GM12891 (cell line): Measurements from ENCODE around the gene MXD3.

ENCODE experiments used
- DNase-seq: peaks from one replicate; pipeline ENCODE4 v3.0.0; 2011; ENCODE audit warnings: low spot score; ENCODE audit not compliant: insufficient read length
- FAIRE-seq: peaks from 2 replicates; lab custom pipeline; 2011; peaks lifted over from hg19 to GRCh38; lab: Jason Lieb, UNC
- PAX5 ChIP-seq: IDR thresholded peaks from 2 replicates; pipeline ENCODE4 v1.6.1; 2011; ENCODE audit warnings: low read length, moderate library complexity, mild to moderate bottlenecking; ENCODE audit not compliant: insufficient read depth, severe bottlenecking
- POLR2A ChIP-seq: IDR thresholded peaks from 2 replicates; pipeline ENCODE4 v1.6.1; 2011; ENCODE audit warnings: low read depth, low read length, control low read depth
- POLR2AphosphoS5 ChIP-seq: IDR thresholded peaks from 2 replicates; pipeline ENCODE4 v1.6.1; 2011; ENCODE audit warnings: low read depth, low read length, control low read depth
- POU2F2 ChIP-seq: IDR thresholded peaks from 2 replicates; pipeline ENCODE4 v1.6.1; 2011; ENCODE audit warnings: low read depth, mild to moderate bottlenecking, control low read depth, low read length, moderate library complexity
- SPI1 ChIP-seq: IDR thresholded peaks from 2 replicates; pipeline ENCODE4 v1.6.1; 2011; ENCODE audit warnings: low read depth, low read length, control low read depth
- TAF1 ChIP-seq: IDR thresholded peaks from 2 replicates; pipeline ENCODE4 v1.6.1; 2011; ENCODE audit warnings: low read depth, low read length, control low read depth

Gene MXD3

DNA sequence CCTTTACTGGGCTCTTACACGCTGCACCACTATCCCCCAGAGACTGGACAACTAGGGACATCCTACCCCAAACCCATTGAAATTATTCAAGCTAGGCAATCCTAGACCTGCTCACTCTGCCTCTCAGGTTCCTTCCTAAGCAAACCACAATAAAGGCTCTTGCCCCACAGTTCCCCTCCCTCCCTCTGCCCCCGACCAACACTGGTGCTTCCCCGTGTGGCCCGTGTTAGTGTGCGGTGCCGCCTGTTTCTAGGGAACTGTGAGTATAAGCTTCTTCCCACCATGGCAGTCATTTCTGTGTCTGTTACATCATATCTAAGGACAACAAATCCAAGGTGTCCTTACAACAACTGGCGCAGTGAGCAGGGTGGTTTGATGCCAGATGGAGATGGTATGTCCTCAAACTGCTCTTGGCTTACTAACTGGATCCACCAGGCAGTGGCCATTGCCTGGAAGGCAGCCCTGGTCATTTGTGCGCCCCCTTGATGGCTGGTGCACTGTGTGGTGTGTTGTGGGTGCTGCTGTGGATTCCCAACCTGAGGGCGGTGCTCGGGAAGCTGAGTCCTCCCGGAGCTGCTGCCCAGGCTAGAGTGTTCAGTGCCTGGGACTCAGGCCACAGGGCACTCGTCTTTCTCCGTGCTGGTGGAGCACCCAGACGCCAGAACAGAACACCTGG is 8.4 kb upstream of the MXD3 start:
- FAIRE-seq (peak; percentile 62), DNase-seq (no peak)
- TF ChIP-seq PAX5, result no peak
- no peak for TF ChIP-seq POU2F2
- TF ChIP-seq POLR2AphosphoS5, result no peak
- no peak for TF ChIP-seq TAF1
- no peak for TF ChIP-seq POLR2A
- no peak for TF ChIP-seq SPI1

DNA sequence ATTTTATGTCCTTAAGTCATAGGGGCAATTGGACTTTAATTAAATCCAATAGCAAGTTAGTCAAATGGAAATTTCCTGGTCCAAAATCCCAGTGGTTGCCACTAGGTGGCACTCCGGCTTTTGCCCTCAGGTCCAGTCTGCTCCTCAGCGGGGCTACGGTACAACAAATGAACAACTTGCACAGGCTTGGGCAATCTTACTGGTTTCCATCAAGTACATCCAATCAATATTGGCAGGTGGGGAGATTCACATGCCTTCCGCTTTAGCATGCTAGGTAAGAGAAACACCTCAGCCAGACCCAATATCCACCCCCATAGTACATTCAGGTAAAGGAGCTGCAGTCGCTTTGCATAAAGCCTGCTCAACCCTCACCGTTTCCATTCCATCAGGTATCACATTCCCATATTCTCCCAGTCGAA is 6.3 kb upstream of the MXD3 start:
- no peak for DNase-seq
- FAIRE-seq, result peak; percentile 91
- TF ChIP-seq TAF1 (no peak), POU2F2 (no peak), POLR2A (no peak), PAX5 (no peak), SPI1 (no peak), POLR2AphosphoS5 (no peak)

DNA sequence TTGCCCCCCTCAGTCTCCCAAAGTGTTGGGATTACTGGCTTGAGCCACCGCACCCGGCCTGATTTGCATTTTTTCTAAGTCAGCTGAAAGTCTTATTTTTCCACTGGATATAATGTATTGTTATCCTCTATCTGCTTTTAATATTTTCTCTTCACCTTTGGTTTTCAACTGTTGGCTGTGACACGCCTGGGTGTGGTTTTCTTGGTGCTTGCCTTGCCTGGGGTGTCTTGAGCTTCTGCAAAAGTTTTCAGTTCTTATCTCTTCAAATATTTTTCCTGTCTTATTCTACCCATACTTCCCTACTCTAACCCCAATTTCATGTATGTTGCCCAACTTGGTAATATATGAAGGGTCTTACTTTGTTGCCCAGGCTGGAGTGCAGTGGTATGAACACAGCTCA is 4.3 kb upstream of the MXD3 start:
- TF ChIP-seq POLR2A, result no peak
- no peak for TF ChIP-seq TAF1
- no peak for TF ChIP-seq SPI1
- no peak for TF ChIP-seq POLR2AphosphoS5
- no peak for TF ChIP-seq POU2F2
- TF ChIP-seq PAX5, result no peak
- no peak for FAIRE-seq
- DNase-seq, result no peak

DNA sequence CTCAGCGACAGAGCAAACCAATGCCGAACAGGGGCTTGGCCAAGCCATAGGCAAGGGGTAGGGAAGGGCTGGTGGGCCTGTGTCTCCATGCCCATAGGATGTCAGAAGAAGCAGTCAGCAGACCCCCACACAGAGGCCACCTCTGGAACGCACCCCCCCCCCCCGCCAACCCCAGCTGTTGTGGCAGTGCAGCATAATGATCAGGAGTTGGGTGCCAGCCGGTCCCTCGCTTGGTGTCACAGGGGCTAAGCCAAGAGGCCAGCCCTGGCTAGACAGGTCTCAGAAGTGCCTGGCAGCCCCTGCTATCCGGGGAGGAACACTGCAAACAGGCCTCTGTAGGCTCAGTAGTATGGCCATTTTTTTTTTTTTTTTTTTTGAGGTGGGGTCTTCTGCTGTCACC is 3.7 kb upstream of the MXD3 start:
- DNase-seq, result no peak
- TF ChIP-seq TAF1, result no peak
- TF ChIP-seq POLR2A, result no peak
- no peak for TF ChIP-seq PAX5
- TF ChIP-seq POLR2AphosphoS5, result no peak
- no peak for TF ChIP-seq SPI1
- TF ChIP-seq POU2F2, result no peak
- no peak for FAIRE-seq

DNA sequence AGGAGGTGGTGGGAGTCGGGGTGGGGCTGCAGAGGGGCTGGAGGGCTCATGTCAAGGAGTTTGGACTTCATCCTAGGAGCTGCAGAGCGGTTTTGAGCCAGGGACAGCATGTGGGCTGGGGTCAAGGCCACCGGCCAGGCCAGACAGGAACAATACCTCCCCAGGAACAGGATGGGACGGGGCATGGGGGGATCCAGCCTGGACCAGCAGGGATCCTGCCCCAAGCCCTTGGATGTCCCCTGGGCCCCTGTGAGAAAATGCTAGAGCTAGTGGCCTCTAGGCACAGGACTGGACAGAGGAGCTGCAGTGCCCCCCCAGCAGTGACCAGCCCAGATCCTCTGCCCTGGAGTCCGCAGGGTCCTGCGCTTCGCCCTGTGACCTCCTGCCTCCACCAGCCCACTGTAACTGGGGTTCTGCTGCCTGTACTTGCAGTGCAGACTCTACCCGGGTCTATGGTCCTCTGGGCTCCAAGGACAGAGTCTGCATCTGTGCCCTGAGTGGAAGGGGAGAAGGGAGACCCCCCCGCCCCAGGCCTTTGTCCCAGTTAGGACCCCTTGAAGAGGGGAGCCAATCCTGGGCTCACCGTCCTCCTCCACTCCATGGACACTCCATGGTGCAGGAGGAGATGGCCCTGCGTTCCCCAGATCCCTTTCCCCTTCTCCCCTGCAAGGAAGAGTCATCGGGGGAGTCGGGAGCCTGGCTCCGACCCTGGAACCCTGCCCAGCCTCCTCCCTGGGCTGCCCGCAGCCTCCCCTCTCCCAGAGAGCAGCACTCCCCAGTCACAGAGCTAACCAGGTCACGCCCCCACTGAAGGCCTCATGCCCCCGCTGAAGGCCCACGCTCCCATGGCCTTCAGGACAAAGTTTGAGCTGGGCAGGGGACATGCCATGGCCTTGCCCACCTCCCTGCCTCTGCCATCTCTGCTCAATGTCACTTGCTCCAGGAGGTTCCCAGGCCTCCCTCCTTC is 3.0 kb upstream of the MXD3 start:
- TF ChIP-seq TAF1 (no peak), POLR2A (no peak), POU2F2 (no peak), PAX5 (no peak), SPI1 (no peak), POLR2AphosphoS5 (no peak)
- FAIRE-seq (no peak), DNase-seq (no peak)

DNA sequence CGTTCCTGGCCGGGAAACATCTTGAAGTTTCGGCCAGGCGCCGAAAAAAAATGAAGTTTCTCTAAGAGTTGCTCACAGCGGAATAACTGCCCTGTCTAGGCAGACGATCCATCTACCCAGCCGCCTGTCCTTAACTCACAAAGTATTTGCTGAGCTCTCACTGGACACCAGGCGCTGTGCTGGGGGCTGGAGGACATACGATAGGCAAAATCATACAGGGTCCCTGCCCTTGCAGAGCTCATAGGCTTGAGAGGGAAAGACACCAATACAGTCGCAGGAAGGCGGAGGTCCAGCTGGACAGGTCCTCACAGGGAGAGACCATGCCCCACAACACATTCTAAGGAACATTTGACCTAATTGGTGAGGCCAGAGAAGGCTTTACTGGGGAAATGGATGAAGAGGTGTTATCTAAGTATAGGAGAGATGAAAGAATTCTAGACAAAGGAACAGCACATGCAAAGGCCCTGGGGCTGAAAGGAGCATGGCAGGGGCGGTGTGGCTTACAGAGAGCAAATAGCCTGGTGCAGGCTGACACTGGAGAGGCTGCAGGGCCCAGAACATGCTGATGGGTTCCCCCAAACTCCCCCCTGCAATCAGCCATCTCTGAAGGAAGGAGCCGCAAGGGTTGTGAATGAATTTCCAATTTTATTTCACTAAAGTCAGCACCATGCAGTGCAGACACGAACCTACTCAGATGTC is 2.0 kb upstream of the MXD3 start:
- DNase-seq, result no peak
- TF ChIP-seq POLR2AphosphoS5, result no peak
- TF ChIP-seq POLR2A, result no peak
- TF ChIP-seq SPI1, result no peak
- FAIRE-seq, result no peak

DNA sequence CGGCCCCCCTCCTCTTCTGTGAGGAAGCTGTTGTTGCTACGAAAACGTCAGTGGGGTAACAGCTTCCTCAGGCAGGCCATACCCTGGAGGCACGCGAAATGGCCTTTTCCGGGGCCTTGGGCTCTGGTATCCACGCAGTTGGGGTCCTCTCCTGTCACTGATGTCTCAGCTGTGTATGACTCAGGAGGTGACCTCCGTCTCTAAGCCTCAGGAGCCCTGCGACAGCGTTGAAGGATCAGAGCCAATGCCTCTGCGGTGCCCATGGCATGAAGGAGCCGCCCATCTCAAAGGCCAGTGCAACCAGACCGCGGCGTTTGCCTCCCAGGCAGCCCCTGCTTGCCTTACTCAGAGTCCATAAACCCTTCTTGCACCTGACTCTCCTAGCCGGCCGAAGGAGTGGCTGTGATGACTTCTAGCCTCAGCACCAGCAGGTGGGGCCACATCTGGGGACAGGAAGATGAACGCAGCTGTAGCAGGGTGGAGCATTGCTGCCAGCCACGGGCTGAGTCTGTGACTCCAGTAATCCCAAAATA is 1.0 kb upstream of the MXD3 start:
- peak; percentile 95 for FAIRE-seq
- TF ChIP-seq SPI1 (no peak), TAF1 (no peak), POU2F2 (no peak), POLR2A (no peak), PAX5 (no peak), POLR2AphosphoS5 (no peak)
- DNase-seq, result no peak

DNA sequence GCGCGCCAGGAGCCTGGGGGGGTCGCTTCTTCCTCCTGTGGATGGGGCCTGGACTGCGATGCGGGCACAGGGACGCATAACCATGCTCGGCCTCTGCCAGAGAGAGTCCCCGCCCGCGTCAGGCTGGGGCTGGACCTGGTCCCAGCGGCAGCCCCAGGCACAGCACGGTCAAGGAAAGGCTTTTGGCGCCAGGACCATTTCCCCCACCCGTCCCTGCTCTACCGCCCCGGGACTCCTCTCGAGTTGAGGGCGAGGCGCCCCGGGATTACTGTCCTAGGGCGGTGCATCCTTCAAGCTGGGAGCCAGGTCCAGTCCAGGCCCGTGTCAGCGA is 341 bp downstream of the MXD3 start:
- FAIRE-seq (peak; percentile 26), DNase-seq (no peak)
- TF ChIP-seq PAX5, result no peak
- no peak for TF ChIP-seq POLR2AphosphoS5
- no peak for TF ChIP-seq POU2F2
- no peak for TF ChIP-seq TAF1
- no peak for TF ChIP-seq SPI1
- TF ChIP-seq POLR2A, result no peak
